K562 (cell line): ENCODE results near the gene TAS1R3. TPM values are rescaled to one million over a fixed set of nuclear protein-coding genes. Genes with fewer than 3 reads are reported as not detected.

Experiments used
- FOSL1 ChIP-seq: fragments of 200-800 bp; sonication (Bioruptor generic); conservative IDR thresholded peaks from 2 replicates; pipeline ENCODE4 v1.6.1; 2016; ENCODE audit warnings: missing genetic modification characterization, missing compliant biosample characterization
- HLTF ChIP-seq: fragments of 450-650 bp; IDR thresholded peaks from 2 replicates; pipeline ENCODE4 v1.6.1; 2016
- OTX1 ChIP-seq: fragments of 450-650 bp; formaldehyde crosslinking; IDR thresholded peaks from 2 replicates; pipeline ENCODE4 v1.4.0; 2022; ENCODE audit warnings: mild to moderate bottlenecking
- TRIM28 ChIP-seq: fragments of 450-650 bp; IDR thresholded peaks from 2 replicates; pipeline ENCODE4 v1.6.1; 2017
- ZFX ChIP-seq: sonication (generic); formaldehyde crosslinking; IDR thresholded peaks from 2 replicates; pipeline ENCODE4 v1.8.0; 2022; ENCODE audit warnings: mild to moderate bottlenecking, missing genetic modification reagents, moderate library complexity
- ZKSCAN1 ChIP-seq: fragments of 150-350 bp; IDR thresholded peaks from 2 replicates; pipeline ENCODE4 v1.6.1; 2016; ENCODE audit warnings: low read depth, low read length
- ZNF717 ChIP-seq: fragments of 250-450 bp; sonication (Bioruptor Pico); IDR thresholded peaks from 2 replicates; pipeline ENCODE4 v1.5.0; 2021
- ZNF79 ChIP-seq: fragments of 250-450 bp; sonication (Bioruptor Pico); IDR thresholded peaks from 2 replicates; pipeline ENCODE4 v1.4.0; 2020; ENCODE audit warnings: low read depth, mild to moderate bottlenecking, moderate library complexity
- polyA plus RNA-seq, 8 experiments: library from polyadenylated mRNA; depleted of rRNA in 4 of 8; stranded (reverse) in 5 of 8; unstranded in 3 of 8; fragments of >200 nt; fragmentation: Nextera tagmentation in 2 of 8; fragmentation: Illumina TruSeq in 1 of 8; extraction: Ambion mirVana in 2 of 8; extraction: Trizol in 1 of 8; gene quantifications; 2 replicates each; pipeline versions ENCODE4 v1.2.1 to v1.2.3, GENCODE V29; 2011 to 2014; ENCODE audit warnings: inconsistent platforms in 1 of 8, missing spikeins in 1 of 8
- total RNA-seq, 7 experiments: library from RNA; depleted of rRNA in 6 of 7; stranded (reverse); fragments of >200 nt in 6 of 7; fragmentation: Illumina TruSeq in 2 of 7; extraction: Trizol in 2 of 7; gene quantifications; 2 replicates each; pipeline versions ENCODE4 v1.2.1 to v1.2.3, GENCODE V29; 2011 to 2021; ENCODE audit warnings: low replicate concordance in 1 of 7
- TF ChIP-seq, protein P1 (sequence below), 2 experiments: IDR thresholded peaks; 2 replicates each; pipeline ENCODE4 v1.6.1; 2012; ENCODE audit warnings: improper control_type of control experiment in 2 of 2, low read depth in 2 of 2, low read length in 2 of 2, borderline replicate concordance in 1 of 2
- TF ChIP-seq, protein P2 (sequence below): fragments of 450-650 bp; IDR thresholded peaks from 2 replicates; pipeline ENCODE4 v1.7.1; 2018; ENCODE audit warnings: mild to moderate bottlenecking, low read depth; ENCODE audit not compliant: partially characterized antibody
- TF ChIP-seq, protein P3 (sequence below): fragments of 200-600 bp; sonication (generic); IDR thresholded peaks from one replicate; pipeline ENCODE4 v1.6.1; 2012; ENCODE audit warnings: mild to moderate bottlenecking, low read depth, low read length, inconsistent platforms

Gene TAS1R3
- total and polyA plus RNA-seq, 9 of the 15 experiments (the other 6 are each of a cell fraction or from before 2014, with no cell fraction given) = 0.07 to 0.13 TPM; not detected in 7

DNA sequence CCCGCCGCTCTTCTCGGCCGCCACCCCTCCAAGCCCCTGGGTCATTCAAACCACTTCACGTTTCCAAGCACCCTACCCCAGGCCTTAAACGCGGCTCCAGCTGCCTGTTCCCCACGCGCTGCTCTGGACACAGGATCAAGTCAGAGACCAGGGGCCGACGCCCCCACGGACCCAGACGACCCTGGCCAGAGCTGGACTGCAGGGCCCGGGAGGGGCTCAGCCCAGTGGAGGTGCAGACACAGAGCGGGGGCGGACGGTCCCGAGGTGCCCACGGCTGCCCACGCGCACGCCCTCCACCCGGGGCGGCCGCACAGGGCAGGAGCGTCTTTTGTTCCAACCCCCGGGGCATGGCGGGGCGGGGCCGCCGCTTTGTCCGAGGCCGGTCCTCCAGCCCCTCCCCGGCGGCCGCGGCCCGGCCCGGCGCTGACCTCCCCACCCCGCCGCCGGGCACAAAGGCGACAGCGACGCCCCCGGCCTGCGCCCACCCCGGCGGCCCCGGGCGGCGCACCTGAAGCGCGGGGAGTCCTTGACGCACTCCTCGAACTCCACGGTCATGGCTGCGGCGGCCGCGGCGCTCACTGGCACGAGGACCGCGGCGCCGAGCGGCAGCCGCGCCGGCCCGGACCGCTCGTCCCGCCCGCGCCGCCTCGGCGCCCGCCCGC lies 23.7 kb upstream of the TAS1R3 start (continued):
- TF ChIP-seq, protein P1, sequence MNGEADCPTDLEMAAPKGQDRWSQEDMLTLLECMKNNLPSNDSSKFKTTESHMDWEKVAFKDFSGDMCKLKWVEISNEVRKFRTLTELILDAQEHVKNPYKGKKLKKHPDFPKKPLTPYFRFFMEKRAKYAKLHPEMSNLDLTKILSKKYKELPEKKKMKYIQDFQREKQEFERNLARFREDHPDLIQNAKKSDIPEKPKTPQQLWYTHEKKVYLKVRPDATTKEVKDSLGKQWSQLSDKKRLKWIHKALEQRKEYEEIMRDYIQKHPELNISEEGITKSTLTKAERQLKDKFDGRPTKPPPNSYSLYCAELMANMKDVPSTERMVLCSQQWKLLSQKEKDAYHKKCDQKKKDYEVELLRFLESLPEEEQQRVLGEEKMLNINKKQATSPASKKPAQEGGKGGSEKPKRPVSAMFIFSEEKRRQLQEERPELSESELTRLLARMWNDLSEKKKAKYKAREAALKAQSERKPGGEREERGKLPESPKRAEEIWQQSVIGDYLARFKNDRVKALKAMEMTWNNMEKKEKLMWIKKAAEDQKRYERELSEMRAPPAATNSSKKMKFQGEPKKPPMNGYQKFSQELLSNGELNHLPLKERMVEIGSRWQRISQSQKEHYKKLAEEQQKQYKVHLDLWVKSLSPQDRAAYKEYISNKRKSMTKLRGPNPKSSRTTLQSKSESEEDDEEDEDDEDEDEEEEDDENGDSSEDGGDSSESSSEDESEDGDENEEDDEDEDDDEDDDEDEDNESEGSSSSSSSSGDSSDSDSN (IDR thresholded peaks at IDR 0.05; ENCODE audit: borderline replicate concordance in 1 of 2, low read depth in 2 of 2, low read length in 2 of 2) = 0 out of 4 replicates have a peak, but pooled peaks of 1 of the 2 experiments have one; percentile 31
- TF ChIP-seq ZKSCAN1 (no peak), OTX1 (CRISPR knock-in tag) (no peak), FOSL1 (tag) (no peak), ZNF79 (CRISPR knock-in tag) (no peak), HLTF (no peak), ZFX (CRISPR knock-in tag) (peak; percentile 68; the same call in 1 of the 2 replicates), TRIM28 (no peak), ZNF717 (no peak)
- TF ChIP-seq, protein P2, sequence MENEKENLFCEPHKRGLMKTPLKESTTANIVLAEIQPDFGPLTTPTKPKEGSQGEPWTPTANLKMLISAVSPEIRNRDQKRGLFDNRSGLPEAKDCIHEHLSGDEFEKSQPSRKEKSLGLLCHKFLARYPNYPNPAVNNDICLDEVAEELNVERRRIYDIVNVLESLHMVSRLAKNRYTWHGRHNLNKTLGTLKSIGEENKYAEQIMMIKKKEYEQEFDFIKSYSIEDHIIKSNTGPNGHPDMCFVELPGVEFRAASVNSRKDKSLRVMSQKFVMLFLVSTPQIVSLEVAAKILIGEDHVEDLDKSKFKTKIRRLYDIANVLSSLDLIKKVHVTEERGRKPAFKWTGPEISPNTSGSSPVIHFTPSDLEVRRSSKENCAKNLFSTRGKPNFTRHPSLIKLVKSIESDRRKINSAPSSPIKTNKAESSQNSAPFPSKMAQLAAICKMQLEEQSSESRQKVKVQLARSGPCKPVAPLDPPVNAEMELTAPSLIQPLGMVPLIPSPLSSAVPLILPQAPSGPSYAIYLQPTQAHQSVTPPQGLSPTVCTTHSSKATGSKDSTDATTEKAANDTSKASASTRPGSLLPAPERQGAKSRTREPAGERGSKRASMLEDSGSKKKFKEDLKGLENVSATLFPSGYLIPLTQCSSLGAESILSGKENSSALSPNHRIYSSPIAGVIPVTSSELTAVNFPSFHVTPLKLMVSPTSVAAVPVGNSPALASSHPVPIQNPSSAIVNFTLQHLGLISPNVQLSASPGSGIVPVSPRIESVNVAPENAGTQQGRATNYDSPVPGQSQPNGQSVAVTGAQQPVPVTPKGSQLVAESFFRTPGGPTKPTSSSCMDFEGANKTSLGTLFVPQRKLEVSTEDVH = no peak
- TF ChIP-seq, protein P3, sequence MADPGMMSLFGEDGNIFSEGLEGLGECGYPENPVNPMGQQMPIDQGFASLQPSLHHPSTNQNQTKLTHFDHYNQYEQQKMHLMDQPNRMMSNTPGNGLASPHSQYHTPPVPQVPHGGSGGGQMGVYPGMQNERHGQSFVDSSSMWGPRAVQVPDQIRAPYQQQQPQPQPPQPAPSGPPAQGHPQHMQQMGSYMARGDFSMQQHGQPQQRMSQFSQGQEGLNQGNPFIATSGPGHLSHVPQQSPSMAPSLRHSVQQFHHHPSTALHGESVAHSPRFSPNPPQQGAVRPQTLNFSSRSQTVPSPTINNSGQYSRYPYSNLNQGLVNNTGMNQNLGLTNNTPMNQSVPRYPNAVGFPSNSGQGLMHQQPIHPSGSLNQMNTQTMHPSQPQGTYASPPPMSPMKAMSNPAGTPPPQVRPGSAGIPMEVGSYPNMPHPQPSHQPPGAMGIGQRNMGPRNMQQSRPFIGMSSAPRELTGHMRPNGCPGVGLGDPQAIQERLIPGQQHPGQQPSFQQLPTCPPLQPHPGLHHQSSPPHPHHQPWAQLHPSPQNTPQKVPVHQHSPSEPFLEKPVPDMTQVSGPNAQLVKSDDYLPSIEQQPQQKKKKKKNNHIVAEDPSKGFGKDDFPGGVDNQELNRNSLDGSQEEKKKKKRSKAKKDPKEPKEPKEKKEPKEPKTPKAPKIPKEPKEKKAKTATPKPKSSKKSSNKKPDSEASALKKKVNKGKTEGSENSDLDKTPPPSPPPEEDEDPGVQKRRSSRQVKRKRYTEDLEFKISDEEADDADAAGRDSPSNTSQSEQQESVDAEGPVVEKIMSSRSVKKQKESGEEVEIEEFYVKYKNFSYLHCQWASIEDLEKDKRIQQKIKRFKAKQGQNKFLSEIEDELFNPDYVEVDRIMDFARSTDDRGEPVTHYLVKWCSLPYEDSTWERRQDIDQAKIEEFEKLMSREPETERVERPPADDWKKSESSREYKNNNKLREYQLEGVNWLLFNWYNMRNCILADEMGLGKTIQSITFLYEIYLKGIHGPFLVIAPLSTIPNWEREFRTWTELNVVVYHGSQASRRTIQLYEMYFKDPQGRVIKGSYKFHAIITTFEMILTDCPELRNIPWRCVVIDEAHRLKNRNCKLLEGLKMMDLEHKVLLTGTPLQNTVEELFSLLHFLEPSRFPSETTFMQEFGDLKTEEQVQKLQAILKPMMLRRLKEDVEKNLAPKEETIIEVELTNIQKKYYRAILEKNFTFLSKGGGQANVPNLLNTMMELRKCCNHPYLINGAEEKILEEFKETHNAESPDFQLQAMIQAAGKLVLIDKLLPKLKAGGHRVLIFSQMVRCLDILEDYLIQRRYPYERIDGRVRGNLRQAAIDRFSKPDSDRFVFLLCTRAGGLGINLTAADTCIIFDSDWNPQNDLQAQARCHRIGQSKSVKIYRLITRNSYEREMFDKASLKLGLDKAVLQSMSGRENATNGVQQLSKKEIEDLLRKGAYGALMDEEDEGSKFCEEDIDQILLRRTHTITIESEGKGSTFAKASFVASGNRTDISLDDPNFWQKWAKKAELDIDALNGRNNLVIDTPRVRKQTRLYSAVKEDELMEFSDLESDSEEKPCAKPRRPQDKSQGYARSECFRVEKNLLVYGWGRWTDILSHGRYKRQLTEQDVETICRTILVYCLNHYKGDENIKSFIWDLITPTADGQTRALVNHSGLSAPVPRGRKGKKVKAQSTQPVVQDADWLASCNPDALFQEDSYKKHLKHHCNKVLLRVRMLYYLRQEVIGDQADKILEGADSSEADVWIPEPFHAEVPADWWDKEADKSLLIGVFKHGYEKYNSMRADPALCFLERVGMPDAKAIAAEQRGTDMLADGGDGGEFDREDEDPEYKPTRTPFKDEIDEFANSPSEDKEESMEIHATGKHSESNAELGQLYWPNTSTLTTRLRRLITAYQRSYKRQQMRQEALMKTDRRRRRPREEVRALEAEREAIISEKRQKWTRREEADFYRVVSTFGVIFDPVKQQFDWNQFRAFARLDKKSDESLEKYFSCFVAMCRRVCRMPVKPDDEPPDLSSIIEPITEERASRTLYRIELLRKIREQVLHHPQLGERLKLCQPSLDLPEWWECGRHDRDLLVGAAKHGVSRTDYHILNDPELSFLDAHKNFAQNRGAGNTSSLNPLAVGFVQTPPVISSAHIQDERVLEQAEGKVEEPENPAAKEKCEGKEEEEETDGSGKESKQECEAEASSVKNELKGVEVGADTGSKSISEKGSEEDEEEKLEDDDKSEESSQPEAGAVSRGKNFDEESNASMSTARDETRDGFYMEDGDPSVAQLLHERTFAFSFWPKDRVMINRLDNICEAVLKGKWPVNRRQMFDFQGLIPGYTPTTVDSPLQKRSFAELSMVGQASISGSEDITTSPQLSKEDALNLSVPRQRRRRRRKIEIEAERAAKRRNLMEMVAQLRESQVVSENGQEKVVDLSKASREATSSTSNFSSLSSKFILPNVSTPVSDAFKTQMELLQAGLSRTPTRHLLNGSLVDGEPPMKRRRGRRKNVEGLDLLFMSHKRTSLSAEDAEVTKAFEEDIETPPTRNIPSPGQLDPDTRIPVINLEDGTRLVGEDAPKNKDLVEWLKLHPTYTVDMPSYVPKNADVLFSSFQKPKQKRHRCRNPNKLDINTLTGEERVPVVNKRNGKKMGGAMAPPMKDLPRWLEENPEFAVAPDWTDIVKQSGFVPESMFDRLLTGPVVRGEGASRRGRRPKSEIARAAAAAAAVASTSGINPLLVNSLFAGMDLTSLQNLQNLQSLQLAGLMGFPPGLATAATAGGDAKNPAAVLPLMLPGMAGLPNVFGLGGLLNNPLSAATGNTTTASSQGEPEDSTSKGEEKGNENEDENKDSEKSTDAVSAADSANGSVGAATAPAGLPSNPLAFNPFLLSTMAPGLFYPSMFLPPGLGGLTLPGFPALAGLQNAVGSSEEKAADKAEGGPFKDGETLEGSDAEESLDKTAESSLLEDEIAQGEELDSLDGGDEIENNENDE = no peak
